Measurements from ENCODE around the gene SLC16A9. TPM values are rescaled to one million over a fixed set of nuclear protein-coding genes. Genes with fewer than 3 reads are reported as not detected.

Gene SLC16A9
- total RNA-seq, 6 experiments from 2014 or later = not detected

DNA sequence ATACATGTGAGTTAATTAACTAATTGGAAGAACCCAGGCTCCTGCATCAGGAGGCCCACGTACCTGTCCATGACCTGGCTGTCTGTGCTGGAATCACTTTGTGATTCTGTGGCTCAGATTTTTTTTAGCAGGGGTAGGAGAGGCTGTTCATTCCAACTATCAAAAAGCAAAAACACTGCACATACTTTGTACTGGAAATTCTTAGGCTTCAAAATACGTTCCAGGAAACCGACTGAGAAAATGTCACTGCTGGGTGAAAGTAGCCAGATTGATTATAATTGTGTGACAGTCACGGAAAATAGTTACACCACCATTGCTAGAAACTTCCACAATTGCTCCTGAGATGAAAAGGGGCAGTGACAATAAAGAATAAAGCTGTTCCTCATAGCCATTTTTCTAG, 91.0 kb downstream of the SLC16A9 start:
- Mint-ChIP-seq H3K4me3 (no peak overlapping the region), H3K9me3 (no peaks in the 10 kb centered on the region), H3K27me3 (ENCODE audit: insufficient read depth) (peaks cover 2% of the 10 kb centered on the region; the same call in 1 of the 2 replicates), H3K36me3 (ENCODE audit: low read depth) (no peaks in the 10 kb centered on the region), H3K4me1 (ENCODE audit: low read depth) (no peaks in the 10 kb centered on the region), H3K27ac (no peak overlapping the region)
- DNase-seq = no peak
- TF ChIP-seq, protein P1, sequence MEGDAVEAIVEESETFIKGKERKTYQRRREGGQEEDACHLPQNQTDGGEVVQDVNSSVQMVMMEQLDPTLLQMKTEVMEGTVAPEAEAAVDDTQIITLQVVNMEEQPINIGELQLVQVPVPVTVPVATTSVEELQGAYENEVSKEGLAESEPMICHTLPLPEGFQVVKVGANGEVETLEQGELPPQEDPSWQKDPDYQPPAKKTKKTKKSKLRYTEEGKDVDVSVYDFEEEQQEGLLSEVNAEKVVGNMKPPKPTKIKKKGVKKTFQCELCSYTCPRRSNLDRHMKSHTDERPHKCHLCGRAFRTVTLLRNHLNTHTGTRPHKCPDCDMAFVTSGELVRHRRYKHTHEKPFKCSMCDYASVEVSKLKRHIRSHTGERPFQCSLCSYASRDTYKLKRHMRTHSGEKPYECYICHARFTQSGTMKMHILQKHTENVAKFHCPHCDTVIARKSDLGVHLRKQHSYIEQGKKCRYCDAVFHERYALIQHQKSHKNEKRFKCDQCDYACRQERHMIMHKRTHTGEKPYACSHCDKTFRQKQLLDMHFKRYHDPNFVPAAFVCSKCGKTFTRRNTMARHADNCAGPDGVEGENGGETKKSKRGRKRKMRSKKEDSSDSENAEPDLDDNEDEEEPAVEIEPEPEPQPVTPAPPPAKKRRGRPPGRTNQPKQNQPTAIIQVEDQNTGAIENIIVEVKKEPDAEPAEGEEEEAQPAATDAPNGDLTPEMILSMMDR (IDR thresholded peaks at IDR 0.05) = no peak

DNA sequence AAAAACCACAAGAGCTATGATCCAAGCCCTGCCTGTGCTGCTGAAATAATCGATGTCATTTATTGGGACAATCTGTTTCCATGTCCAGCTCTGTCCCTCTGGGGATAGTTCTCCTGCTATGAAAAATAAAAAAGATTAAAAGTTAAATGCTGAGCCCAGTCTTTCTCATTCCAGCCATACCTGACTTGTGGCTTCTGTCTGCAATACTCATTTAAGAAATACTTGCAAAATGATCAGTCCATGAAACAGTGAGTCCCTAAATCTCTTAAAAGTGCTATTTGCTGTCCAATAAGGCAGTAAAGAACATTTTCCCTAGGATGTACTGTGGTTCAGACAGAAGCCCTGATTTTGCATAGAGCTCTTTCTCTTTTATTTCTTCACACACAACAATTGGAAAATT, 91.7 kb downstream of the SLC16A9 start:
- Mint-ChIP-seq H3K36me3 (ENCODE audit: low read depth) (no peaks in the 10 kb centered on the region), H3K4me1 (ENCODE audit: low read depth) (no peaks in the 10 kb centered on the region), H3K9me3 (no peaks in the 10 kb centered on the region), H3K27me3 (ENCODE audit: insufficient read depth) (peaks cover 2% of the 10 kb centered on the region; the same call in 1 of the 2 replicates), H3K4me3 (no peak overlapping the region), H3K27ac (no peak overlapping the region)
- TF ChIP-seq, protein P1 (IDR thresholded peaks at IDR 0.05) = no peak
- no peak for DNase-seq

DNA sequence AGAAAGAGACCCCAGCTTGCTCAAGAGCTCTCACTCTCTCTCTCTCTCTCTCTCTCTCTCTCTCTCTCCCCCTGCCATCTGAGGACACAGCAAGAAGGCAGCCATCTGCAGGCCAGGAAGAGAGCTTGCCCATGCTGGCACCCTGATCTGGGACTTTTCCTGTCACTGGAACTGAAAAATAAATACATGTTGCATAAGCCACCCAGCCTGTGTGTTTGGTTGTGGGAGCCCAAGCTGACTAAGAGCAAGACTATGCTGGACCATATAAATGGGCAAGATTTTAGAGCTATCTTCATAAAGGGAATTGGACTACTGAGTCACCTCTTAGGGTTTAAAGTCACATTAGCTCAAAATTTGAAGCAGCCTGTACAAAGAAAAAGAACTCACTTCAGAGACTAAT, 98.6 kb downstream of the SLC16A9 start:
- no peak for DNase-seq
- H3K27ac Mint-ChIP-seq = no peak overlapping the region
- H3K36me3 Mint-ChIP-seq (ENCODE audit: low read depth) = no peaks in the 10 kb centered on the region
- H3K9me3 Mint-ChIP-seq = no peaks in the 10 kb centered on the region
- TF ChIP-seq, protein P1 (IDR thresholded peaks at IDR 0.05) = no peak
- no peaks in the 10 kb centered on the region for H3K27me3 Mint-ChIP-seq (ENCODE audit: insufficient read depth)
- no peaks in the 10 kb centered on the region for H3K4me1 Mint-ChIP-seq (ENCODE audit: low read depth)
- H3K4me3 Mint-ChIP-seq = no peak overlapping the region

DNA sequence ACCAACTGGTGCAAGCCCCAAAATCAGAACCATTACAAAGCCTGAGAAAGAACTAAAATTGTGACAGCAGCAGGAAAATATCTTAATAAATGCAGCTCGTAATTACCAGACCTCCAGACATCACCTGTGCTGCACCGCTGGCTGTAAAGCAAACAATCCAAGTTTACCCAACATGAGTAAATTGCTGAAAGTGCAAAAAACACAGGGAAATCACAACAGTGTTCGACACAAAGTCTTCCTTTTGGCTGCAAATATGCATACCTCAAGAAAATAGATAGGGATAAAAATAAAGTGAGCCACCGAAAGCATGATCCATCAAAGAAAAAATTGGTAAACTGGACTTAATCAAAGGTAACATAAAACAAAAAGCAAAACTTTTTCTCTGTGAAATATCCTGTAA, 101.7 kb downstream of the SLC16A9 start:
- H3K36me3 Mint-ChIP-seq (ENCODE audit: low read depth) = no peaks in the 10 kb centered on the region
- no peaks in the 10 kb centered on the region for H3K27me3 Mint-ChIP-seq (ENCODE audit: insufficient read depth)

DNA sequence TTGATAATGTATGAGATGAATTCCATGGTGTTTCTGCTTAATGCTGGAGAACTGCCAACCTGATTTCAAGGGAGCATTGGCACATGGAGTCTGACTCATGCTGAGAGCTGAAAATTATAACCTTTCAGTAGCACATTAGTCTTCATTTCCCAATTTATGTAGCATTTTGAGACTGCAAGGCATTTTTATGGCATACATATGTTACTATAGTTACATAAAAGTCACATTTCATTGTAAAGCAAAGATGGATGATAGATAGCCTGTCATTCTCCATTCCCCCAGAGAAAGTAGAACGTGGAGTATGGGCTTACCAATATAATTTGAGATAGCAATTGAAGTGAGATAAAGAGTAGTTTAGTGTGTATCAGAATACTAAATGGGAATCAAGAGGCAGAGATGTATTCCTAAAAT, 103.1 kb downstream of the SLC16A9 start:
- Mint-ChIP-seq H3K36me3 (ENCODE audit: low read depth) (no peaks in the 10 kb centered on the region), H3K27ac (no peak overlapping the region), H3K4me1 (ENCODE audit: low read depth) (no peaks in the 10 kb centered on the region), H3K9me3 (no peaks in the 10 kb centered on the region), H3K4me3 (no peak overlapping the region), H3K27me3 (ENCODE audit: insufficient read depth) (no peaks in the 10 kb centered on the region)
- DNase-seq = no peak
- TF ChIP-seq, protein P1 (IDR thresholded peaks at IDR 0.05) = no peak

More for the DNA sequence above, 101.7 kb downstream of the SLC16A9 start:
- TF ChIP-seq, protein P1 (IDR thresholded peaks at IDR 0.05) = no peak
- Mint-ChIP-seq H3K27ac (no peak overlapping the region), H3K4me3 (no peak overlapping the region), H3K4me1 (ENCODE audit: low read depth) (no peaks in the 10 kb centered on the region), H3K9me3 (no peaks in the 10 kb centered on the region)
- DNase-seq = no peak

DNA sequence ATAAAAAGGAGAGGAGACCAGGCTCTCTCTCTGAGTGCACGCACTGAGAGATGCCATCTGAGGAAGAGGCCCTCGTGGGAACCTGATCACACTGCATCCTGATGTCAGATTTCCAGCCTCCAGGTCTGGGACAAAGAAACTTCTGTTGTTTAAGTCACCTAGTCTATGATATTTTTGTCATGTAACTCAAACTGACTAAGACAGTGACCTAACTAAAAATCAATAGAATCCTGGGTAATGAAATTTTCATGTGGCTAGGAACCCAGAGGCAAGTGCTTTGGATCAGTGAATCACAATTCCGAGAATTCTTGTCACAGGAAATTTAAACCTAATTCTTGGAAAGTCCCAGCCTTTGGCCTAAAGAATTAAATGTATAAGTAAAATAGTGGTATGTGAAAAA, 107.7 kb downstream of the SLC16A9 start:
- TF ChIP-seq, protein P1 (IDR thresholded peaks at IDR 0.05) = no peak
- no peaks in the 10 kb centered on the region for H3K27me3 Mint-ChIP-seq (ENCODE audit: insufficient read depth)
- H3K4me1 Mint-ChIP-seq (ENCODE audit: low read depth) = no peaks in the 10 kb centered on the region
- no peak overlapping the region for H3K4me3 Mint-ChIP-seq
- H3K27ac Mint-ChIP-seq = no peak overlapping the region
- no peaks in the 10 kb centered on the region for H3K9me3 Mint-ChIP-seq
- DNase-seq = no peak
- H3K36me3 Mint-ChIP-seq (ENCODE audit: low read depth) = no peaks in the 10 kb centered on the region
